ENCODE measurements around the gene AGBL1. TPM values are rescaled to one million over a fixed set of nuclear protein-coding genes. Genes with fewer than 3 reads are reported as not detected.

Gene AGBL1
- total RNA-seq, 1 experiment from 2014 or later: not detected

DNA sequence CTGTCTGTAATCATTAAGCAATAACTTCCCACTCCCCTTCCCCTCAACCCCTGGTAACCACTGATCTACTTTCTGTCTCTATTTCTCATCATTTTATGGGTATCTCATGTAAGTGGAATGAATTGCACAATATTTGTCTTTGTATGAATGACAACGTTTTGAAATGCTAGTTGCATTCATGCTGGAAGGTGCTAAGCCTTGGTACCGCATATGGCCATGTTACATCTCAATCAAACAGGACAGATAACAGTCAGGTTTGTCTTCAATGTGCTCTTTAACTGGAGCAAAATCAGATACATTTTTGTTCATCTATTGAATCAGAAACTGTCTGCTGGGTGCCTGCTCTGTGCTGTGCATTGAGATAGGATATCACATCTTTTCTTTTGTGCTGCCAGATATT, 134.2 kb downstream of the AGBL1 start:
- H3K9ac ChIP-seq (ENCODE audit: extremely low read depth, insufficient read length, low read length): no peak overlapping the region
- WGBS (ENCODE audit: extremely low coverage, insufficient read length, low lambda C conversion rate): no CpG with 5 or more reads among the region's 2 CpGs
- no peak overlapping the region for H2BK12ac ChIP-seq (ENCODE audit: insufficient read length, low read depth, low read length)
- Mint-ChIP-seq H3K9me3 (peaks cover 36 to 48% of the 10 kb centered on the region in 2 experiments), H3K27me3 (ENCODE audit: low read depth) (no peaks in the 10 kb centered on the region), H3K4me3 (no peak overlapping the region), H3K27ac (no peak overlapping the region), H3K4me1 (no peaks in the 10 kb centered on the region), H3K36me3 (ENCODE audit: insufficient read depth in 1 of 3, low read depth in 3 of 3) (peaks cover 13 to 45% (median 25%) of the 10 kb centered on the region in 3 experiments)
- no peak overlapping the region for H3K27ac ChIP-seq (ENCODE audit: insufficient read length, low read depth, low read length)
- no peaks in the 10 kb centered on the region for H3K79me1 ChIP-seq (ENCODE audit: insufficient read depth, low read depth, low read length, poor library complexity, severe bottlenecking)
- H3K4me2 ChIP-seq (ENCODE audit: insufficient read depth, insufficient read length, low read length): no peak overlapping the region
- no peaks in the 10 kb centered on the region for H3K23me2 ChIP-seq (ENCODE audit: insufficient read length, low read depth, low read length, poor library complexity, severe bottlenecking)
- no peaks in the 10 kb centered on the region for H4K20me1 ChIP-seq (ENCODE audit: control insufficient read depth, insufficient read depth, insufficient read length)
- no peak for TF ChIP-seq CTCF (conservative IDR thresholded peaks at IDR 0.05)
- no peak overlapping the region for H2BK15ac ChIP-seq (ENCODE audit: low read depth, low read length)
- no peak overlapping the region for H2BK5ac ChIP-seq (ENCODE audit: insufficient read length, low read length)
- no peak overlapping the region for H3K4ac ChIP-seq (ENCODE audit: low read depth, low read length)
- no peaks in the 10 kb centered on the region for H3K79me2 ChIP-seq (ENCODE audit: insufficient read depth, low read length)
- no peak overlapping the region for H3K23ac ChIP-seq (ENCODE audit: insufficient read length, low read depth, low read length)
- no peak overlapping the region for H3K56ac ChIP-seq (ENCODE audit: insufficient read length, low read depth, low read length)
- H2BK20ac ChIP-seq (ENCODE audit: low read depth, low read length, poor library complexity, severe bottlenecking): no peak overlapping the region
- no peak overlapping the region for H4K91ac ChIP-seq (ENCODE audit: insufficient read length, low read depth, low read length)
- no peaks in the 10 kb centered on the region for H3K4me1 ChIP-seq (ENCODE audit: insufficient read depth, low read length)
- H3K27me3 ChIP-seq (ENCODE audit: insufficient read depth, low read length): no peaks in the 10 kb centered on the region
- no peak overlapping the region for H2BK120ac ChIP-seq (ENCODE audit: low read depth, low read length, poor library complexity, severe bottlenecking)
- no peak for DNase-seq
- H4K5ac ChIP-seq (ENCODE audit: insufficient read length, low read depth, low read length): no peak overlapping the region
- H3K18ac ChIP-seq (ENCODE audit: insufficient read length, low read depth, low read length): no peak overlapping the region
- no peak overlapping the region for H2AK5ac ChIP-seq (ENCODE audit: insufficient read length, low read length)
- H2AFZ ChIP-seq (ENCODE audit: low read length): no peak overlapping the region
- H3T11ph ChIP-seq (ENCODE audit: low read length): no peak overlapping the region
- H3K14ac ChIP-seq (ENCODE audit: insufficient read depth, low read length): no peak overlapping the region
- no peak overlapping the region for H4K8ac ChIP-seq (replicated peaks; ENCODE audit: insufficient read length, low read depth, low read length)
- H3K9me3 ChIP-seq (ENCODE audit: control insufficient read depth, low read depth, low read length): peaks cover 8% of the 10 kb centered on the region

Measured in H9 (cell line).